ENCODE data around the gene PEX11B. TPM values are rescaled to one million over a fixed set of nuclear protein-coding genes. Genes with fewer than 3 reads are reported as not detected.

PEX11B gene
- polyA plus RNA-seq, 1 donor, result 33.6 TPM

DNA sequence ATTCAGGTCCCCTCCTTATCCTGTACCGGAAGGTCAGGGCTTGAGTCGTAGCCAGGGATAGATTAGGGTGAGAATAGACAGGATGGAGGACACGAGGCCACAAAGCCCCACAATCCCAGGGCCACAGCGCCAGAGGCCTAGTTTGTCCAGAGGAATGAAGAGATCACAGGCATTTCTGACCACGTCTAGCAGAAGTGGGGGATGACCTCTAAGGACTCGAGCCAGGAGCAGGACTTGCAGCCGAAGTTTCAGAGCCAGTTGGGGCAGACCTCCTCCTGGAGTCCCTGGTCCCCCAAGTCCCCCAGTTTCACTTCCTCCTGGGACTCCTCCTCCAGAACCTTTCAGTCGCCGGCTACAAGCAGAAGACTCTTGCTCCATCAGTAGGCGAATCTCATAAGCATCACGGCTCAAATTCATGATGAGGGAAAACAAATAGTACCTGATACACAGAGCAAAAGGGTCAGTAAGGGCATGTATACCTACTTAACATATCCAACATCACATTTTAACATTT lies 6.3 kb downstream of the PEX11B start:
- Histone ChIP-seq H3K9me3 (ENCODE audit: control insufficient read depth, low read depth, low read length) (no peaks in the 10 kb centered on the region), H3K4me3 (ENCODE audit: low read length) (no peak overlapping the region), H3K27me3 (ENCODE audit: control insufficient read depth, insufficient read depth, low read length) (no peaks in the 10 kb centered on the region), H3K4me1 (ENCODE audit: control insufficient read depth, insufficient read depth, low read length) (no peaks in the 10 kb centered on the region), H3K27ac (ENCODE audit: low read length) (no peak overlapping the region), H3K36me3 (ENCODE audit: control insufficient read depth, insufficient read depth, low read length) (peaks cover 28% of the 10 kb centered on the region)
- 100% methylated on average over 2 of the region's 11 CpGs for WGBS (ENCODE audit: insufficient coverage, low lambda C conversion rate)
- DNase-seq, result no peak

DNA sequence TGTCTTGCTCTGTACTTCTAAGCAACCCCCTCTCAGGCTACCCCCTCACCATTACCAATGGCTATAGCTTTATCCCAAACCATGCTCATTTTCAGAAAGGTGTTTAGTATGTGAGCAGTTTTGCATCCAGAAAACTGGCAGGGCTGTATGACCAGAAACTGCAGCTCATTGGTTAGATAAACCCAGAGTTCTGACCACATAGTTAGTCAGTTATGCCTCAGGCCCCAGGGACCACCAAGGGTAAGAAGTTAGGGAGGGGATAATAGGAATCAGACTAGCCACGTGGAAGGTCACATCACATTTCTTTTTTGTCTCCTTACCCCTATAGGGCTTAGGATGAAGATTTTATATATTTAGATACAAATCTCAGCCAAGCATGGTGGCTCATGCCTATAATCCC lies 9.9 kb downstream of the PEX11B start:
- DNase-seq, result no peak
- no peak overlapping the region for H3K27ac ChIP-seq (ENCODE audit: low read length)
- no CpG with 5 or more reads among the region's 1 CpG for WGBS (ENCODE audit: insufficient coverage, low lambda C conversion rate)
- no peaks in the 10 kb centered on the region for H3K9me3 ChIP-seq (ENCODE audit: control insufficient read depth, low read depth, low read length)
- H3K27me3 ChIP-seq (ENCODE audit: control insufficient read depth, insufficient read depth, low read length), result no peaks in the 10 kb centered on the region
- H3K4me3 ChIP-seq (ENCODE audit: low read length), result no peak overlapping the region
- peaks cover 16% of the 10 kb centered on the region for H3K36me3 ChIP-seq (ENCODE audit: control insufficient read depth, insufficient read depth, low read length)
- H3K4me1 ChIP-seq (ENCODE audit: control insufficient read depth, insufficient read depth, low read length), result no peaks in the 10 kb centered on the region

DNA sequence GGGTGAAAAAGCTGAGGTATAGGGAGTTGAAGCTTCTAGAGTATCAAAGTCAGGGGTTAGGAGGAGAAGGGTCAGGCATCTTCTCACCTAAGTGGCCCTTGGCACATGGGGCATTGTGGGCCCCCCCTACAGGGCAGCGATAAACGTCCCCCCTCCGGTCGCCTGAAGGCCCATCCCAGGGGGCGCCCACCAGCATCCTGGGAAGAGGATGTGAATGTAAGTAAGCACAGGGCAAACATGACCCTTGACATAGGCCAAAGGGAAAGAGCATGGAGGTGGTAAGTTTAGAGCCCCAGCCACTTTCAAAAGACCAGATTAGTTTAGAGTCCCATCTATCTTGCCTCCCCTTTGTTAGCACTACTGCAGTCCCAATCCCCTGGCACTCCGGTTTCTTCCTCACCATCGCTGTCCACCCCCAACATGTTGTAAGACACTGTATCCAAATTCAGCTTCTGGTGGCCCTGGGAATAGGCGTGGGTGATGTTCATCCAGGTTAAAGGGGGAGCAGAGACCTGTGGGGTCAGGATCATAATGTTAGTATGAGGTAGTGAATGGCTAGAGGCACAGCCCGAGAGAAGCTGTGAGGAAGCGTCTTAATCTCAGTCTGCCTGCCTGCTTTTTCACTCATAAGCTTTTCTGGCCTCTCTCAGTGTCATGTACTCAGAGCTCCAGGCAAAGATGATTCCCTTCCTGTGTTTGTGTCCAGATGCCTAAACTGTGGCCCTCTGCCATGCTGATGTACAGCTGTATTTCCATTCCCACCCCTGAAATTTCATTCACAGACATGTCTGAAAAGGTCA lies 11.4 kb downstream of the PEX11B start:
- H3K9me3 ChIP-seq (ENCODE audit: control insufficient read depth, low read depth, low read length), result no peaks in the 10 kb centered on the region
- WGBS (ENCODE audit: insufficient coverage, low lambda C conversion rate), result 80% methylated on average over 1 of the region's 10 CpGs
- H3K27me3 ChIP-seq (ENCODE audit: control insufficient read depth, insufficient read depth, low read length), result no peaks in the 10 kb centered on the region
- H3K36me3 ChIP-seq (ENCODE audit: control insufficient read depth, insufficient read depth, low read length), result peaks cover 13% of the 10 kb centered on the region
- no peaks in the 10 kb centered on the region for H3K4me1 ChIP-seq (ENCODE audit: control insufficient read depth, insufficient read depth, low read length)
- no peak overlapping the region for H3K4me3 ChIP-seq (ENCODE audit: low read length)
- DNase-seq, result no peak
- no peak overlapping the region for H3K27ac ChIP-seq (ENCODE audit: low read length)

DNA sequence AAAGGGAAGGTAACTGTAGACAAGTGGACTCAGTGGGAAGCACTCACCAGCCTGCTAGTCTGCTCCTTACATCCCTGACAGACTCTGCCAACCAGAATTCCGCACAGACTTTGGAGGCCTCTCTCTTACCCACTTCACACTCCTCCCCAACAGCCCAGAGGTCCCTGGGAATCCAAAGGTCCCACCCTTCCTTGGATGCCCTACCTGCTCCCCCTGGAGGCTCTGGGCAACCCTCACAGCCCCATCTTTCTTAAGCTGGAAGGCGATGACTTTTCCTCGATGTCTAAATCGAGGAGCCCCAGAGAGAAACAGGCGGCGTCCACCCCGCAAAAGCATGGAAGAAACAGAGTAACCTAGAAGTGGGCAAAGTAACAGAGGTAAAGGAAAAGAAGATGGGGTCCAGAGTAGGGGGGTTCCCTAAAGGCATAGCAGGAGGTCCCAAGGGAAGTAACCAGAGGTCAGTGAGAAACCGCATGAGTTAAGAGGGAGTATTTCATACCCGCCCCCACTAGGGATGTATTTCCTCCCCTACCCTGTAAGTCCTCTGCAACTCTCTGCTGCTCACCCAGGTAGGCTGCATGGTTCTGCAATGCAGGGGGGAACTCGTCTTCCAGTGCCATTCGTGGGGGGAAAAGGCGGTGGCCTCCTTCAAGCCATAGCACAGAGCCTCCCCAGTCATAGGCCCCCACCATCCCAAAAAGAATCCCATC lies 17.1 kb downstream of the PEX11B start:
- no peak overlapping the region for H3K27ac ChIP-seq (ENCODE audit: low read length)
- no peaks in the 10 kb centered on the region for H3K9me3 ChIP-seq (ENCODE audit: control insufficient read depth, low read depth, low read length)
- H3K4me3 ChIP-seq (ENCODE audit: low read length), result no peak overlapping the region
- H3K27me3 ChIP-seq (ENCODE audit: control insufficient read depth, insufficient read depth, low read length), result no peaks in the 10 kb centered on the region
- no peaks in the 10 kb centered on the region for H3K36me3 ChIP-seq (ENCODE audit: control insufficient read depth, insufficient read depth, low read length)
- no peaks in the 10 kb centered on the region for H3K4me1 ChIP-seq (ENCODE audit: control insufficient read depth, insufficient read depth, low read length)
- DNase-seq, result no peak
- WGBS (ENCODE audit: insufficient coverage, low lambda C conversion rate), result no CpG with 5 or more reads among the region's 12 CpGs

DNA sequence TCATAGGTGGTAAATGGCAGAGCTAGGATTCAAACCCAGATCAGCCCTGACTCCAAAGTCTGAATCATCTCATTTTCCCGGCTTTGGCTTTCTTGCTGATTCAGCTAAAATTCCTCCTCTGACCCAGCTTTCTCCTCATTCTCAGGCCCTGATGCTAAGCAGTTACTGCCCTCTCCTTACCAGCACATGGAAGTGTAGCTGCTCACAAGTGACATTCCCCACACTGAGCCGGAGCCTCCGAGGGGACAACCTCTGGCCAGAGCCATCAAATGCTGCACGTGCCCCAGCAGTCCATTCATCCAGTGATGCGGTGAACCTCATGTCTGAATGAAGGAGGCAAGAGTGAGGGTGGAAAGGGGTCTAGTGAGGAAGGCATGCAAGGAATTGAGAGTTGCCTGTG lies 19.8 kb downstream of the PEX11B start:
- Histone ChIP-seq H3K9me3 (ENCODE audit: control insufficient read depth, low read depth, low read length) (no peaks in the 10 kb centered on the region), H3K4me3 (ENCODE audit: low read length) (no peak overlapping the region), H3K4me1 (ENCODE audit: control insufficient read depth, insufficient read depth, low read length) (no peaks in the 10 kb centered on the region), H3K27me3 (ENCODE audit: control insufficient read depth, insufficient read depth, low read length) (no peaks in the 10 kb centered on the region), H3K27ac (ENCODE audit: low read length) (no peak overlapping the region), H3K36me3 (ENCODE audit: control insufficient read depth, insufficient read depth, low read length) (no peaks in the 10 kb centered on the region)
- DNase-seq, result no peak
- WGBS (ENCODE audit: insufficient coverage, low lambda C conversion rate), result no CpG with 5 or more reads among the region's 5 CpGs

DNA sequence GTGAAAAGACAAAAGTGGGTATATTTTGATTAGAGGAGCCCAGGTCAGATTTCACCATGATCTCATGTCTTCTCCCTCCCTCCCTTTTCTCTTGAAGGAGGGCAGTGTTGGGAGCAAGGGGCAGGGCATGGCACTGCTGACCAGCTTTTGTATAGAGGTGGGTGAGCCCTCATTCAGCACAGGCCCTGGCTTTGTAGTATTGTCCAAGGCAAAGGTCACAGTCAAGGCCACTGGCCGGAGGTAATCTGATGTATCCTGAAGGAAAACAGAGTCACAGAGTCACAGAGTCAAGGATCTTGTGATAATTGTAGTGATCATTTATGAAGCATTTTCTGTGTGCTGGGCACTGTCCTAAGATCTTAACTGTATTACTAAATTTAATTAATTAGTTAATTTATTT lies 20.5 kb downstream of the PEX11B start:
- H3K36me3 ChIP-seq (ENCODE audit: control insufficient read depth, insufficient read depth, low read length), result no peaks in the 10 kb centered on the region
- DNase-seq, result no peak
- no CpG with 5 or more reads among the region's 1 CpG for WGBS (ENCODE audit: insufficient coverage, low lambda C conversion rate)
- no peaks in the 10 kb centered on the region for H3K4me1 ChIP-seq (ENCODE audit: control insufficient read depth, insufficient read depth, low read length)
- no peaks in the 10 kb centered on the region for H3K9me3 ChIP-seq (ENCODE audit: control insufficient read depth, low read depth, low read length)
- H3K27ac ChIP-seq (ENCODE audit: low read length), result no peak overlapping the region
- H3K27me3 ChIP-seq (ENCODE audit: control insufficient read depth, insufficient read depth, low read length), result no peaks in the 10 kb centered on the region
- H3K4me3 ChIP-seq (ENCODE audit: low read length), result no peak overlapping the region

DNA sequence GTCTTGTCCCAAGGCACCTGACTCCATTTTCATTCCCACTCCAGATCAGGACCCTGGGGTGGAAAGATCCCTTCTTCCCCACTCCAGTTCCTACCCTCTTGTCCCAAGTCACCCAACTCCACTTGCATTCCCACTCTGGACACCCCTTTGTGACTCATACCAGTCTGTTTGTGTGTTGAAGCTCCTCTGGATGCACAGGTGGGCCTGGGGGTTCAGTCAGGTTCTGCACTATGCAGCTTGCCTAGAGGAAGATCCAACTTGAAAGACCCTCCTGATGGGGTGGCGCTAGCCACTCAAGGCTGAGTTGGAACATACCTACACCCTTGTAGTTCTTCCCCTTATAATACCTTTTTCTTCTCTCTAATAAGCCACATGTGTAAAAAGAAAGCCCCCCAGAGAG lies 23.0 kb downstream of the PEX11B start:
- no CpG with 5 or more reads among the region's 1 CpG for WGBS (ENCODE audit: insufficient coverage, low lambda C conversion rate)
- H3K27ac ChIP-seq (ENCODE audit: low read length), result no peak overlapping the region
- H3K27me3 ChIP-seq (ENCODE audit: control insufficient read depth, insufficient read depth, low read length), result no peaks in the 10 kb centered on the region
- DNase-seq, result no peak
- peaks cover 13% of the 10 kb centered on the region for H3K4me1 ChIP-seq (ENCODE audit: control insufficient read depth, insufficient read depth, low read length)
- H3K4me3 ChIP-seq (ENCODE audit: low read length), result no peak overlapping the region
- no peaks in the 10 kb centered on the region for H3K9me3 ChIP-seq (ENCODE audit: control insufficient read depth, low read depth, low read length)
- H3K36me3 ChIP-seq (ENCODE audit: control insufficient read depth, insufficient read depth, low read length), result no peaks in the 10 kb centered on the region

DNA sequence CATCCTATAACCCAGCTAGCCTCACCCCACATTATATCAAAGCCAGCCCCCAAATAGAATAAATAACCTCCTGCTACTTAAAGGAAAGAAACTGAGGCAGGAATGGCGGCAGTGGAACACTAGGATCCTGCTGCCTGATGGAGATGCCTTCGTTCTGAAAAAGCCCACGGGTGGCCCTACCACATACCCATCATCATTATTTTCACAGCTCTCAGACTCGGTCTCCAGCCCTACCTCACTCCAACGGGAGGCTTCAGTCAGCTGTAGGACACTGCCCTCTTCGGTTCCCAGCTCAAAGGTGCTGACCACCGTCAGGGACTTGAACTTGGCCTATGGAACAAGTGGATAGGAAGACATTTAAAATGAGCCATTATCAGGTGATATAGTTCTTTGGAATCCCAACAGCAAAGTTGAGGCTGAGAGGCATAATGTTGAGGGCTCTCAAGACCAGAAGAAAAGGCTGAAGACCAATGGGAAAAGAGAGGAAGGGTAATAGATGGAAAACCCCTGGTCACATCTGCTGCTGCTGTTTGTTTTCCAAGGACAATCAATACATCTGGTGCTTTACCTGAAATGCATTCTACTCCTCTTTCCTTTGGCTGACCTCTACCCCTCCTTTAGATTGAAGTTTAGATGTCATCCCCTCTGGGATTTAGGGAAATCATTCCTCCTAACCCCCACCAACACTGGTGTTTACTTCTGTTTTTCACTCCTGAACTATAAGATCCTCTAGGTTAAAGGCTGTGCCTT lies 25.0 kb downstream of the PEX11B start:
- Histone ChIP-seq H3K4me3 (ENCODE audit: low read length) (no peak overlapping the region), H3K9me3 (ENCODE audit: control insufficient read depth, low read depth, low read length) (no peaks in the 10 kb centered on the region), H3K27me3 (ENCODE audit: control insufficient read depth, insufficient read depth, low read length) (no peaks in the 10 kb centered on the region), H3K4me1 (ENCODE audit: control insufficient read depth, insufficient read depth, low read length) (peaks cover 13% of the 10 kb centered on the region), H3K27ac (ENCODE audit: low read length) (no peak overlapping the region), H3K36me3 (ENCODE audit: control insufficient read depth, insufficient read depth, low read length) (no peaks in the 10 kb centered on the region)
- no peak for DNase-seq
- no CpG with 5 or more reads among the region's 7 CpGs for WGBS (ENCODE audit: insufficient coverage, low lambda C conversion rate)

DNA sequence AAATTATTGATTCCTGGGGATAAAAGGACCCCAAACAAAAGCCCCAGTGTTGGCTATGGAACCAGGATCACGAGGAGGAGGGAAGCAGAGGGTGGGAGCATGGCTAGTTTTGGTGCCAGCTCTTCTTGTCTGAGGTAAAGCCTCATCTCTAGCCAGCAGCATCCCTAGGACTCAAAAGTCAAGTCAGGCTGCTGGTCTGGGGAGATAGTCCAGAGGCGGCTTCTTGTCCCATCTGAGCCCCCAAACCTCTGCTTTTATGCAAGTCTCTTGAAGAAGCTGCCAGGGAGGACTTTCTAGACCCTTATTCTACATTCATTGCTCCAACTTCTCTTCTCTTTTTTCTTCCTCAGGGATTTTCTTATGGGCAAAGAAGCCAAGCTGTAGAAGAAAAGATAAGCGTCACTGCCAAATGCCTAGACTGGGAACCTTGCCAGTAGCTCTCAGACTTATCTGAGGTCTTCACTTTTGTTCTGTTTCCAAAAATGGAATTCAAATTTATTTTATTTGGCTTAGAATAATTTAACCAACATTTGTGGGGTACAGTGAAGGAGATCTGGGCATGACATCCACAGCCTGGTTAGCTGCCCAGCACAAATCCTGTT lies 25.9 kb downstream of the PEX11B start:
- Histone ChIP-seq H3K4me3 (ENCODE audit: low read length) (no peak overlapping the region), H3K36me3 (ENCODE audit: control insufficient read depth, insufficient read depth, low read length) (no peaks in the 10 kb centered on the region), H3K27ac (ENCODE audit: low read length) (peak overlapping the region; percentile 66), H3K9me3 (ENCODE audit: control insufficient read depth, low read depth, low read length) (no peaks in the 10 kb centered on the region), H3K27me3 (ENCODE audit: control insufficient read depth, insufficient read depth, low read length) (no peaks in the 10 kb centered on the region), H3K4me1 (ENCODE audit: control insufficient read depth, insufficient read depth, low read length) (peaks cover 13% of the 10 kb centered on the region)
- no peak for DNase-seq
- WGBS (ENCODE audit: insufficient coverage, low lambda C conversion rate), result 100% methylated on average over 1 of the region's 3 CpGs
